MV-4-11 (cell line): Measurements from ENCODE around the gene KLRF2.

Experiments
- DNase-seq: peaks from one replicate; lab custom pipeline; 2025; lab: John Stamatoyannopoulos, UW

Gene KLRF2

GRCh38 chr12:9888665-9889273 lies 7.5 kb downstream of the KLRF2 start:
- no peak for DNase-seq

DNA sequence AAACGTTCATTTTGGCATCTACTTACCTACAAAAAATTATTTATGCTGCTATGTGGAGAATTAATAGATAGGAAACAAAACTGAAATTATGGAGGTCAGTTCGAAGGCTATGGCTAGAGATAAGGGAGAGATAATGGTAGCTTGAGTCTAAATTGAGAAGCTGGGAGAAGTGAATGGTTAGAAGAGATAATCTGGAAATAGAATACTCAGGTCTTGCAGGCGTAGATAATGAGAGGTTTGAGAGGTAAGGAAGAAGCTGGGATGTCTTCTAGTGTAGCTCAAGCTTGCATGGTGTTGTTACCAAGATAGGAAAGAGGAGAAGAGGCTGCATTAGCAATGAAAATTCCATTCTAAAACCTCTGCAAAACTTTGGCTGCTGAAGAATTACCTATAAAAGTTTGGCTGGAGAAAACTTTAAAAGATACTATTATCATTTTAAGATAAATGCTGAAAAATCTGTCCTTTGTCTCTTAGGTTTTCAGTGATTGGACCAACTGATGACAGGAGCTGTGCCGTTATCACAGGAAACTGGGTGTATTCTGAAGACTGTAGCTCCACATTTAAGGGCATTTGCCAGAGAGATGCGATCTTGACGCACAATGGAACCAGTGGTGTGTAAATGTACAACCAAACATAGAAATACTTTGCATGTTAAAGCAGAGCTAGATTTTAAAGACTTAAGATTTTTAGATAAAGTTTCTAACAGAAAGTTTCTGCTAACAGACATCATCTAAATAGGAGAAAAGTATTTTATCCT lies 14.1 kb downstream of the KLRF2 start:
- DNase-seq = no peak

DNA sequence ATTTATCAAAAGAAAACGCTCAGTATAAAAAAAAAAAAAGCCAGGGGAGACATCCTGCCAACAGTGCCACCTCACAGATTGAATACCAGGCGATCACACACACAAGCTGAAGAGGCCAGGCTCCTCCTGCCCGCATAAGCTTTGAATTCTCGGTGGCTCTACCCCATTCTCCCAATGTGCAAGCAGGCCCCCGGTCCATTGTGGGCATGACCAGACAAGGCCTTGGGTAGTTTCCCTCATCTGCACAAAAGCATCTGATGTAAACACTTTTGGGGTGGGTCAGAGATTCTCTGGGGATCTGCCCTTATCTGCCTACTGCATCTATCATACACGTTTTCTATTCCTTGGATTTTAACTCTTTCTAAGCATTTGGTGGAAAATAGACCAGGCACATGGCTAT lies 16.2 kb downstream of the KLRF2 start:
- no peak for DNase-seq

DNA sequence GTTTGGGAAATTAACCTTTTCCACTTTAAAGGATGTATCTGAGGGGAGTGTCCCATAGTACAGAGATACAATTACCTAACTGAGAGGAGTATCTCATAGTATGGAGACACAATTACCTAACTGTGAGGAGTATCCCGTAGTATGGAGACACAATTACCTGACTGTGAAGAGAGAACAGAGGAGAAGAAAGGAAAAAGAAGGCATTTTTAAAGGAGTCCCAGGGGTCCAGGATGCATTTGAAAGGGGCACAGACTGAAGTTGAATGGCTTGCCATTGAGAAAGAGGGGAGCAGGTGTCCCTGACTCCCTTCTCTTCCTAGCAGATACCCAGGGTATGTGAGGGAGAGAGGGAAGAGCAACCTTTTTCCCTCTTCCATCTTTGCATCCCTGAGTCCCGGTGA lies 17.9 kb downstream of the KLRF2 start:
- DNase-seq = no peak

- no peak for DNase-seq
Observed at GRCh38 chr12:9900930-9901329, 19.6 kb downstream of the KLRF2 start.

GRCh38 chr12:9902539-9903228 lies 21.4 kb downstream of the KLRF2 start:
- DNase-seq = no peak

DNA sequence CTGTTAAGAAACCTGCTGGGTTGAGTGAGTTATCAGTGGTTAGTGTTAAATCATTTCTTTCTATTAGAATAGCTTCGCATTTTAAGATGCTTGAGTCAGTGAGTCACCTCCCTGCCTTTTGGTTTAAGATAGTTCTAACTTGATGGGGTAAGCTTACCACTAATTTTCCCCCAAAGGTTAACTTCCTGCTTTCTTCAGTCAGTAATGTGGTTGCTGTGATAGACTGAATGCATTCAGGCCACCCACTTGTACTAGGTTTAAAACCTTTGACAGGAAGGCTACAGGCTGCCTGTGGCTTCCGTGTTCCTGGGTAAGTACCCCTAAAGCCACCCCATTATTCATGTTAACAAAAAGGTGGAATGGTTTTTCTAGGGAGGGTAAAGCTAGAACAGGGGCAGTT lies 25.6 kb downstream of the KLRF2 start:
- DNase-seq = peak; percentile 59

DNA sequence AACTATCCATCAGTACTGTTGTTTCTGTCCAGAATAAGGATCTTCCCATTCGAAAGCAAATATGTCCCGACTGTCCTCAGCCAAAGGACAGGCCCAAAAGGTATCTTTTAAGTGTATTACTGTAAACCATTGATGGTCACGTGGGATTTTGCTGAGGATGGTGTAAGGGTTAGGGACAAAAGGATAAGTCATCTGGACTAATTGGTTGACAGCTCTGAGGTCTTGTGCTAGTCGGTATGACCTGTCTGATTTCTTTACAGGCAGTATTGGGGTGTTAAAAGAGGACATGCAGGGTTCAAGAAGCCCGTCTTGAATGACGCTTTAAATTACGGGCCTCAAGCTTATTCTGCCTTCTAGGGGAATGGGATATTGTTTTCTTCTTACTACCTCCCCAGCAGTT lies 26.5 kb downstream of the KLRF2 start:
- DNase-seq = no peak

DNA sequence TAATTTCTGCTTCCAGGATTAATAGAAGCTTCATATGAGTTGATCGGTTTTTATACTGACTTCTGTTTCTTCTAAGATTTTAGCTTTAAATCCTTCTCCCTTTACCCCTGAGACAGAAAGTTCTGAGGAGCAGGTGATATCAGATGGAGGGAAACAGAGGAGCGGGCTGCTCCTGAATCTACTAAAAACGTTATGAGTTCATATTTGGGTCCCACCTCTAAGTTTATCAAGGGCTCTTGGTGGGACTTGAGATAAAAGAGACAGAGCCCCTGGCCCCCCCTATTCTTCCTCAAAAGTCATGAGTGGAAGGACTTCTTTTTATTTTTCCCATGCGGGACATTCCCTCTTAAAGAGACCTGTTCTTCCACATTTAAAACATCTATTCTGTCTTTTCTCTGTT lies 27.1 kb downstream of the KLRF2 start:
- DNase-seq = no peak

DNA sequence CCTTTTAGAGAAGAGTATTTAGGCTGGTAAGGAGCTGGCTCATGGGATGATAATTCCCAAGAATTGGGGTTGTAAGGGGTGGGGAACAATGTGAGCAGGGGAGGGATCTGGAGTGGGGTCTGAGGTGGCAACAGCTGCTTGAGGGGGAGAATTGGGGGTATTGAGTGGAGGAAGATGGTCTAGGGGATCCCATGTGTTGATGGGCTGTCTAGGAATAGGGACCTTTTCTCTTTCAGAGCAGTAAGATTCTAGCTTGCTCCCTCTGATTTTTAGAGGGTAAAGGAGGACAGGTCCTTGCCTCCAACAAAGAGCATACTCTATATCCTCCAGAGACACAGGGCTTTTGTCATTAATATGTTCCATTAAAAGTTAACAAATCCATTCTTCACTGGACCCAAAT lies 28.4 kb downstream of the KLRF2 start:
- no peak for DNase-seq

GRCh38 chr12:9910716-9911421 lies 29.6 kb downstream of the KLRF2 start:
- peak; percentile 3 for DNase-seq

DNA sequence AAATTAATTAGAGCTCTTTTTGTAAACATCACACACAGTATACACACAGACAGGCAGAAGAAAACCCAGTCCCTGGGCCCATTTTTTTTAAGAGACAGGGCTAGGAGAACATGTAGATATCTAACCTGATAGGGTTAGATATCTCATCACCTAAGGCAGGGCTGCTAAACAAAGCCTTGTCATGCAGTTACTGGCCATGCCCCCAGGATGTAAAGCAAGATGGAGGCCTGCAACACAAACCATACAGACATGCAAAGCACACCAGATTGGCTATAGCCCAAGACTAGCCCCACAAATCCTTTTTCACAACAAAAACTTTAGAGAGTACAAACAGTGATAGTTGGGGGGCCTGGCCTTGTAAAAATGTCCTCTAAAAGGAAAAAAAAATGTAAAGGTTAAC lies 30.4 kb downstream of the KLRF2 start:
- no peak for DNase-seq

DNA sequence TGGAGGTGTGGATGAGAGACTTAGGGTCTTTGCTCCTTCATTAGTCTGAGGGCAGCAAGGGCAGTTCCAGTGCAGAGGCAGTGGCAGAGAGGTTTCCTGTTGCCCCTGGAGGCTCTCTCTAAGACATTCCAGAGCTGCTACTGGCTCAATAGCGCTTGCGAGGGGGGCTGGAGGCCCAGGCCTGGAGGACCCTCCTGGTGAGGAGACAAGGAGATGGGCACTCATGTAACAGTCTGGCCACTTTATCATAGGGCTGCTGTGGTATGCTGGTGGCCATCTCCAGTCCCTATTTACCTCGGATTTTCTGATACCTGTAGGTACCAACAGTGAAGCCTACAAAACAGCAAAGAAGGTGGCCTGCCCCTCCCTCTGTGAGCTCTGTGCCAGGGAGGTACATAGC lies 38.2 kb downstream of the KLRF2 start:
- no peak for DNase-seq

DNA sequence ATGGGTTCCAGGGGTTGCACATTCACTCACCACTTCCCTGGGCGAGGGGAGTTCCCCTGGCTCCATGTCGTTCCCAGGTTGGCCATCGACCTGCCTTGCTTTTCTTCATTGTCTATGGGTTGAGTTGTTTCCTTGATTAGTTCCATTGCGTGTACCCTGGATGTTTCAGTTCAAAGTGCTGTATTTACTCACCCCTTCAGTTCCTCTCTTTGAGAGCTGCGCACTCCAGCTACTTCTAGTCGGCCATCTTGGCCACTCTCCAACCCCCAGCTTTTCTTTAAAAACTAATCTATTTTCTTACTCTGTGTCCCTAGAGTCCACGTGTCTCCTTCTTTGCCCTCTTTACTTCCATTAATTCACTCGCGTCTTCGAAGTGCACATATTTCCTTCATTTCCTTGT lies 39.2 kb downstream of the KLRF2 start:
- no peak for DNase-seq

DNA sequence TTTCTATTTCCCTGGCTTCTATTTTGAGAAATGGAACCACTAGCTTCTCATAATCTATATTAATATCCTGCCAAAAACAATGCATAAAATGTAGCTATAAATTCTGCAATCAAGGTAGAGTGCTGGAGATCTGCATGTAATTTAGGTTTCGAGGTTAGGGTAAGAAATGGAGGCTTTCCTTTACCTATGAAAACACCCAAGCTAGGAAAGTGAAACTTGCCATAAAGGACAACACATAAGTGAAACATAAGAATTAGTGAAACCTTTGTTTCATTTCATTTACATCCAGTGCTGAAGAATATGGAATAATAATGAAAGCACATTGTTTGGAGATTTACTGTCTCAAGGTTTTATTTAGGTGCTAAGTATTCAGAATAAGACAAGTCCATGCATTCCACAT lies 41.1 kb downstream of the KLRF2 start:
- DNase-seq = no peak

DNA sequence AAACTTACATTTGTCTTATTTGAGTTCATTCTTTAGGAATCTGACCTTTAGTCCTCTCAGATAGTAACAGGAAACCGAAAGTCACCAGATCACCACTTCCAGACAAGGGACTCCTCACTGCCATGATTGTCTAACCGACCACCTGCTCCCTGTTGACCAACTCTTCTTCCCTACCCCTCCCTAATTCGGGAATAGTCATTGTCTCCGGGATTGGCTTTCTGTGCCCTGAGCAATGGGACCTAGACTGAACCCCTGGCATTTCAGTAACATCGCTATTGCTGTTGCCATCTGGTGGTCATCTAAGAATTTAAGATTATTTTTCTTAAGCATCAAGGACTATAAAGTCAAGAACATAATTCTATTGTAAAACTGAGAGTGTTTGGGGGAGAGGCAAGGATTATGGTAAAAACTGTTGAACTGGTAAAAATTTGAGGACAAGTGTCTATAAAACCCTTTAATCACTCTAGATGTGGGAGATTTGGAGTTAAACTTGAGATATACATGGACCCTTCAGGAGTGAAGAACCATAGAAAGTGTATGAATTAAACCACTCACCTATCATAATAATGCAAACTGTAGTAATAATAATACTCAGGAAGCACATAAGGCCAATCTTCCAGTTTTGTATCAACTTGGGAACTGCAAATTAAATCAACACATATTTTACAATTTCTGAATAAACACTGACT lies 44.6 kb downstream of the KLRF2 start:
- DNase-seq = peak; percentile 6

DNA sequence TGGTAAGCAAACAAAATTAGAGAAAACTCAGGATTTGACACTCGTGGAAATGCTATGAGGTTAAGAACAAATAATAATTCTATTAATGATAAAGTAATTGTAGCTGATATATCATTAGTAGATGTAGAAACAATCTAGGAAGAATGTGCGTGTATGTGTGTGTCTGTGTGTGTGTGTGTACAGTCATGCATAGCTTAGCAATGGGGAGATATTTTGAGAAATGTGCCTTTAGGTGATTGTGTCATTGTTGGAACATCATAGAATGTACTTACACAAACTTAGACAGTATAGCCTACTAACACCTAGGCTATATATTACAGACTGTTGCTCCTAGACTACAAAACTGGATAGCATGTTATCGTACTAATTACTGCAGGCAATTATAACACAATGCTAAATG lies 45.6 kb downstream of the KLRF2 start:
- no peak for DNase-seq

DNA sequence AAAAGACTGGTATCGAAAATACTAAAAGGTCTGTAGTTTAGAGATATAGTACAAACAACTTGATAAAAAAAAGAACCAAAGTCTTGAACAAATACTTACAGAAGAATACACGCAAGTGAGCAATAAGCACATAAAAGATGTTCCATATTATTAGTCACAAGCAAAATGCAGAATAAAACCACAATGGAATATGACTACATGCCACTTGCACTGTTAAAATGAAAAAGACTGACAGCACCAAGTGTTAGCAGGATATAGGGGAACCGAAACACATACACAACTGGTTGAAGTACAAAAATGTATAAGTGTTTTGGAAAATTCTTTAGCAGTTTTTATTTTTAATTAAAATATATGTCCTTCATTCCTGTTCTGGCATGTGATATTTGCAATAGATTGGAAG lies 47.3 kb downstream of the KLRF2 start:
- DNase-seq = peak; percentile 83

GRCh38 chr12:9931245-9931644 lies 50.0 kb downstream of the KLRF2 start:
- no peak for DNase-seq

GRCh38 chr12:9932270-9932669 lies 51.0 kb downstream of the KLRF2 start, which contains the start of gene CLEC2A:
Gene CLEC2A, minus strand, starts transcription at chr12:9932370. Its CDS starts 41 bp downstream, at chr12:9932329.
- DNase-seq = no peak

GRCh38 chr12:9933958-9934357 lies 52.7 kb downstream of the KLRF2 start:
- no peak for DNase-seq

DNA sequence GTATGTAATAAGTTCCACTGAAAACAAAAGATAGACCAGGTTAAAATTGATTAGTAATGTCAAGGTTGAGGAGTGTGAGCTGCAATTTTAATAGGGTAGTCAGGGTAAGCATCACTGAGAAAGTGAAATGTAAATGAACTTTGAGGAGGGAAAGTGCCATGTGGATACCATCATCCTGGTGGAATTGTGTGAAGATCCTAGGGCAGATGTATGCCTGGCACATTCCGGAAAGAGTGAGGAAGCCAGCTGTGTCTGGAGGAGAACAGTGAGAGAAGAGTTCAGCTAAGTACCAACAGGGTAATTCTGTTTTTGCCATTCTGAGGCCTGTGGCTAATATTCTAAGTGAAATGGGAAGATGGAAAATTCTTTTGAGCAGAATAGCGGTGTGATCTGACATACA lies 53.7 kb downstream of the KLRF2 start:
- no peak for DNase-seq
